ENCODE measurements around the gene HS6ST3. TPM values are rescaled to one million over a fixed set of nuclear protein-coding genes. Genes with fewer than 3 reads are reported as not detected.

The HS6ST3 gene
- total and polyA plus RNA-seq, 2 of the 13 experiments (the other 11 are each of a cell fraction or from before 2014, with no cell fraction given): not detected

- no peaks in the 10 kb centered on the region for H3K79me2 ChIP-seq (ENCODE audit: insufficient read depth, low read length)
- in situ Hi-C loops (cut with HindIII; ENCODE audit: extremely low pct_ligation_motif_present, low pct_unique_long_range_greater_than_20kb) (no loop called here), intact Hi-C loops (cut with micrococcal nuclease; ENCODE audit: unreplicated experiment) (no loop called here)
- H4K20me1 ChIP-seq (ENCODE audit: insufficient read depth, low read length): no peaks in the 10 kb centered on the region
- ATAC-seq: no peak
- H3K4me1 ChIP-seq (ENCODE audit: insufficient read depth, low read length): no peaks in the 10 kb centered on the region
- no peak for DNase-seq (ENCODE audit: low spot score)
- no peak overlapping the region for H3K4me3 ChIP-seq (replicated peaks in 1 of 3; ENCODE audit: insufficient read depth in 1 of 3, low read depth in 2 of 3, low read length in 3 of 3)
- H3K9me3 ChIP-seq (ENCODE audit: low read length): no peaks in the 10 kb centered on the region
- 4% methylated on average over 5 of the region's 5 CpGs for WGBS (ENCODE audit: low lambda C conversion rate)
- H3K4me2 ChIP-seq (ENCODE audit: low read depth, low read length): no peak overlapping the region
- BruUV-seq (replicated peaks): no TSS peak
- CTCF ChIA-PET (ENCODE audit: low intra/inter-chr PET ratio, low total read pairs): no interaction called here
- no peak overlapping the region for H2AFZ ChIP-seq (ENCODE audit: low read length)
- POLR2A ChIA-PET: no interaction called here
- no peaks in the 10 kb centered on the region; a peak in 1 of 5 replicates for H3K27me3 ChIP-seq (ENCODE audit: control insufficient read depth in 1 of 2, insufficient read depth in 2 of 2, low read length in 2 of 2)
- no peak for FAIRE-seq
- no peak overlapping the region for H3K27ac ChIP-seq (ENCODE audit: extremely low read length, insufficient read depth, low read length)
- TF ChIP-seq SP2 (CRISPR knock-in tag; IDR thresholded peaks at IDR 0.05): no peak
- no peak for TF ChIP-seq ATF6 (CRISPR knock-in tag; conservative IDR thresholded peaks at IDR 0.05)
- TF ChIP-seq, protein P1, sequence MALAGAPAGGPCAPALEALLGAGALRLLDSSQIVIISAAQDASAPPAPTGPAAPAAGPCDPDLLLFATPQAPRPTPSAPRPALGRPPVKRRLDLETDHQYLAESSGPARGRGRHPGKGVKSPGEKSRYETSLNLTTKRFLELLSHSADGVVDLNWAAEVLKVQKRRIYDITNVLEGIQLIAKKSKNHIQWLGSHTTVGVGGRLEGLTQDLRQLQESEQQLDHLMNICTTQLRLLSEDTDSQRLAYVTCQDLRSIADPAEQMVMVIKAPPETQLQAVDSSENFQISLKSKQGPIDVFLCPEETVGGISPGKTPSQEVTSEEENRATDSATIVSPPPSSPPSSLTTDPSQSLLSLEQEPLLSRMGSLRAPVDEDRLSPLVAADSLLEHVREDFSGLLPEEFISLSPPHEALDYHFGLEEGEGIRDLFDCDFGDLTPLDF (CRISPR knock-in tag; IDR thresholded peaks at IDR 0.05): no peak
- no peak for TF ChIP-seq ZNF639 (CRISPR knock-in tag; conservative IDR thresholded peaks at IDR 0.05)
- TF ChIP-seq, protein P2, sequence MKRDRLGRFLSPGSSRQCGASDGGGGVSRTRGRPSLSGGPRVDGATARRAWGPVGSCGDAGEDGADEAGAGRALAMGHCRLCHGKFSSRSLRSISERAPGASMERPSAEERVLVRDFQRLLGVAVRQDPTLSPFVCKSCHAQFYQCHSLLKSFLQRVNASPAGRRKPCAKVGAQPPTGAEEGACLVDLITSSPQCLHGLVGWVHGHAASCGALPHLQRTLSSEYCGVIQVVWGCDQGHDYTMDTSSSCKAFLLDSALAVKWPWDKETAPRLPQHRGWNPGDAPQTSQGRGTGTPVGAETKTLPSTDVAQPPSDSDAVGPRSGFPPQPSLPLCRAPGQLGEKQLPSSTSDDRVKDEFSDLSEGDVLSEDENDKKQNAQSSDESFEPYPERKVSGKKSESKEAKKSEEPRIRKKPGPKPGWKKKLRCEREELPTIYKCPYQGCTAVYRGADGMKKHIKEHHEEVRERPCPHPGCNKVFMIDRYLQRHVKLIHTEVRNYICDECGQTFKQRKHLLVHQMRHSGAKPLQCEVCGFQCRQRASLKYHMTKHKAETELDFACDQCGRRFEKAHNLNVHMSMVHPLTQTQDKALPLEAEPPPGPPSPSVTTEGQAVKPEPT (CRISPR knock-in tag; IDR thresholded peaks at IDR 0.05; ENCODE audit: low read depth): no peak
- no peak for TF ChIP-seq GZF1 (CRISPR knock-in tag; IDR thresholded peaks at IDR 0.05)
- TF ChIP-seq, protein P3, sequence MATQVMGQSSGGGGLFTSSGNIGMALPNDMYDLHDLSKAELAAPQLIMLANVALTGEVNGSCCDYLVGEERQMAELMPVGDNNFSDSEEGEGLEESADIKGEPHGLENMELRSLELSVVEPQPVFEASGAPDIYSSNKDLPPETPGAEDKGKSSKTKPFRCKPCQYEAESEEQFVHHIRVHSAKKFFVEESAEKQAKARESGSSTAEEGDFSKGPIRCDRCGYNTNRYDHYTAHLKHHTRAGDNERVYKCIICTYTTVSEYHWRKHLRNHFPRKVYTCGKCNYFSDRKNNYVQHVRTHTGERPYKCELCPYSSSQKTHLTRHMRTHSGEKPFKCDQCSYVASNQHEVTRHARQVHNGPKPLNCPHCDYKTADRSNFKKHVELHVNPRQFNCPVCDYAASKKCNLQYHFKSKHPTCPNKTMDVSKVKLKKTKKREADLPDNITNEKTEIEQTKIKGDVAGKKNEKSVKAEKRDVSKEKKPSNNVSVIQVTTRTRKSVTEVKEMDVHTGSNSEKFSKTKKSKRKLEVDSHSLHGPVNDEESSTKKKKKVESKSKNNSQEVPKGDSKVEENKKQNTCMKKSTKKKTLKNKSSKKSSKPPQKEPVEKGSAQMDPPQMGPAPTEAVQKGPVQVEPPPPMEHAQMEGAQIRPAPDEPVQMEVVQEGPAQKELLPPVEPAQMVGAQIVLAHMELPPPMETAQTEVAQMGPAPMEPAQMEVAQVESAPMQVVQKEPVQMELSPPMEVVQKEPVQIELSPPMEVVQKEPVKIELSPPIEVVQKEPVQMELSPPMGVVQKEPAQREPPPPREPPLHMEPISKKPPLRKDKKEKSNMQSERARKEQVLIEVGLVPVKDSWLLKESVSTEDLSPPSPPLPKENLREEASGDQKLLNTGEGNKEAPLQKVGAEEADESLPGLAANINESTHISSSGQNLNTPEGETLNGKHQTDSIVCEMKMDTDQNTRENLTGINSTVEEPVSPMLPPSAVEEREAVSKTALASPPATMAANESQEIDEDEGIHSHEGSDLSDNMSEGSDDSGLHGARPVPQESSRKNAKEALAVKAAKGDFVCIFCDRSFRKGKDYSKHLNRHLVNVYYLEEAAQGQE (IDR thresholded peaks at IDR 0.05; ENCODE audit: borderline replicate concordance in 1 of 2, low read depth in 1 of 2, low read length in 2 of 2): no peak
- TF ChIP-seq ZNF550 (CRISPR knock-in tag; IDR thresholded peaks at IDR 0.05; ENCODE audit: borderline replicate concordance): no peak
- TF ChIP-seq ZBTB34 (CRISPR knock-in tag; IDR thresholded peaks at IDR 0.05): no peak
- no peak for TF ChIP-seq ISX (CRISPR knock-in tag; conservative IDR thresholded peaks at IDR 0.05)
- TF ChIP-seq FOXK2 (IDR thresholded peaks at IDR 0.05): no peak
- TF ChIP-seq SIN3B (IDR thresholded peaks at IDR 0.05; ENCODE audit: low read length): no peak
- no peak for TF ChIP-seq CCDC6 (CRISPR knock-in tag; IDR thresholded peaks at IDR 0.05)
- no peak overlapping the region for H3K9ac ChIP-seq (ENCODE audit: insufficient read depth, low read depth, low read length)
- H3K36me3 ChIP-seq (replicated peaks in 1 of 2; ENCODE audit: control insufficient read depth in 1 of 2, insufficient read depth in 2 of 2, low read length in 2 of 2): no peaks in the 10 kb centered on the region
Observed at GRCh38 chr13:96238861-96239260, 149.0 kb downstream of the HS6ST3 start.
